WERI-Rb-1 (cell line): Measurements from ENCODE around the gene GSK3A.

ENCODE experiments used
- DNase-seq: peaks from one replicate; pipeline ENCODE4 v3.0.0-alpha.2; 2020
- H3K27ac ChIP-seq: fragments of 250-450 bp; sonication (Bioruptor Pico); 2 replicates; pipeline ENCODE4 v1.5.1; 2020; ENCODE audit warnings: mild to moderate bottlenecking, moderate library complexity
- H3K27me3 ChIP-seq: fragments of 250-450 bp; sonication (Bioruptor Pico); 2 replicates; pipeline ENCODE4 v1.5.1; 2021; ENCODE audit warnings: mild to moderate bottlenecking, low read depth, moderate library complexity; ENCODE audit not compliant: insufficient read depth, severe bottlenecking
- H3K36me3 ChIP-seq: fragments of 250-450 bp; sonication (Bioruptor Pico); 2 replicates; pipeline ENCODE4 v1.5.1; 2020; ENCODE audit warnings: mild to moderate bottlenecking, moderate library complexity
- H3K4me3 ChIP-seq: 2 replicates; pipeline ENCODE4 v1.5.1; 2011; ENCODE audit warnings: low read depth, mild to moderate bottlenecking, control low read depth, low read length
- H3K9me3 ChIP-seq: fragments of 250-450 bp; sonication (Bioruptor Pico); 2 replicates; pipeline ENCODE4 v1.5.1; 2021; ENCODE audit warnings: mild to moderate bottlenecking, moderate library complexity; ENCODE audit not compliant: severe bottlenecking
- CTCF ChIP-seq: IDR thresholded peaks from 2 replicates; pipeline ENCODE4 v1.5.1; 2011; ENCODE audit warnings: low read depth, mild to moderate bottlenecking, control low read depth, inconsistent platforms, low read length

GSK3A gene

GRCh38 chr19:42253245-42254088 is 11.1 kb upstream of the GSK3A start:
- DNase-seq, result peak; percentile 79
- no peak for TF ChIP-seq CTCF
- no peaks in the 10 kb centered on the region for H3K27me3 ChIP-seq
- peak overlapping the region; percentile 96 for H3K4me3 ChIP-seq
- peaks cover 19% of the 10 kb centered on the region for H3K36me3 ChIP-seq
- peak overlapping the region; percentile 85 for H3K27ac ChIP-seq
- no peaks in the 10 kb centered on the region for H3K9me3 ChIP-seq

- no peak for DNase-seq
- peak overlapping the region; percentile 42 for H3K27ac ChIP-seq
These were observed 10.2 kb upstream of the GSK3A start for GRCh38 chr19:42252365-42253244.

GRCh38 chr19:42251572-42252358 is 9.4 kb upstream of the GSK3A start:
- H3K4me3 ChIP-seq, result no peak overlapping the region
- H3K27me3 ChIP-seq, result no peaks in the 10 kb centered on the region
- no peak for TF ChIP-seq CTCF
- no peak overlapping the region; the same call in 1 of the 2 replicates for H3K27ac ChIP-seq
- H3K9me3 ChIP-seq, result no peaks in the 10 kb centered on the region
- DNase-seq, result no peak
- H3K36me3 ChIP-seq, result peaks cover 20% of the 10 kb centered on the region

More at GRCh38 chr19:42252365-42253244, 10.2 kb upstream of the GSK3A start:
- no peaks in the 10 kb centered on the region for H3K27me3 ChIP-seq
- H3K36me3 ChIP-seq, result peaks cover 20% of the 10 kb centered on the region
- H3K9me3 ChIP-seq, result no peaks in the 10 kb centered on the region
- no peak for TF ChIP-seq CTCF
- H3K4me3 ChIP-seq, result peak overlapping the region; percentile 68

- no peak for DNase-seq
- no peak for TF ChIP-seq CTCF
- no peak overlapping the region for H3K4me3 ChIP-seq
- H3K27me3 ChIP-seq, result no peaks in the 10 kb centered on the region
- no peaks in the 10 kb centered on the region for H3K9me3 ChIP-seq
- H3K36me3 ChIP-seq, result peaks cover 20% of the 10 kb centered on the region
- no peak overlapping the region for H3K27ac ChIP-seq
These were observed 8.5 kb upstream of the GSK3A start for GRCh38 chr19:42250666-42251531.

- Histone ChIP-seq H3K36me3 (peaks cover 20% of the 10 kb centered on the region), H3K27me3 (no peaks in the 10 kb centered on the region), H3K4me3 (no peak overlapping the region), H3K27ac (no peak overlapping the region), H3K9me3 (no peaks in the 10 kb centered on the region)
- DNase-seq, result no peak
- TF ChIP-seq CTCF, result no peak
These were observed 7.8 kb upstream of the GSK3A start for GRCh38 chr19:42250183-42250665.
